A549 (cell line): ENCODE results near the gene CES1.
"Not testable (repeated sequence)": the region's sequence is repeated elsewhere in the genome, so short reads cannot be mapped to it uniquely, and the experiment has no call there.

Experiments used
- EP300 ChIP-seq, 2 experiments: fragments of >200 bp; sonication (Bioruptor Twin); formaldehyde crosslinking; IDR thresholded peaks; 2 replicates in 1 of 2; 3 replicates in 1 of 2; pipeline ENCODE4 v1.6.1; 2016 to 2017
- GATA3 ChIP-seq: IDR thresholded peaks from 2 replicates; pipeline ENCODE4 v1.6.1; 2012; ENCODE audit warnings: borderline replicate concordance
- JUNB ChIP-seq: fragments of >200 bp; sonication (Bioruptor Twin); formaldehyde crosslinking; IDR thresholded peaks from 2 replicates; pipeline ENCODE4 v1.6.1; 2016
- POLR2A ChIP-seq: IDR thresholded peaks from 2 replicates; pipeline ENCODE4 v1.6.1; 2012; ENCODE audit warnings: mild to moderate bottlenecking, low read length
- ZFP36 ChIP-seq: fragments of 450-650 bp; IDR thresholded peaks from 2 replicates; pipeline ENCODE4 v1.6.1; 2014; ENCODE audit warnings: borderline replicate concordance; ENCODE audit not compliant: partially characterized antibody
- TF ChIP-seq, protein P1 (sequence below): fragments of >200 bp; sonication (Bioruptor Twin); formaldehyde crosslinking; IDR thresholded peaks from 3 replicates; pipeline ENCODE4 v1.5.1; 2016
- TF ChIP-seq, protein P2 (sequence below): IDR thresholded peaks from 2 replicates; pipeline ENCODE4 v1.6.1; 2012; ENCODE audit warnings: low read depth, borderline replicate concordance
- TF ChIP-seq, protein P3 (sequence below): fragments of 200-600 bp; sonication (generic); IDR thresholded peaks from 2 replicates; pipeline ENCODE4 v1.6.1; 2016; ENCODE audit warnings: antibody characterized with exemption, mild to moderate bottlenecking, moderate library complexity
- TF ChIP-seq, protein P4 (sequence below): IDR thresholded peaks from 2 replicates; pipeline ENCODE4 v1.6.1; 2012
- TF ChIP-seq, protein P5 (sequence below): fragments of 150-350 bp; IDR thresholded peaks from 2 replicates; pipeline ENCODE4 v1.6.1; 2014; ENCODE audit warnings: low read depth, mild to moderate bottlenecking, low read length

DNA sequence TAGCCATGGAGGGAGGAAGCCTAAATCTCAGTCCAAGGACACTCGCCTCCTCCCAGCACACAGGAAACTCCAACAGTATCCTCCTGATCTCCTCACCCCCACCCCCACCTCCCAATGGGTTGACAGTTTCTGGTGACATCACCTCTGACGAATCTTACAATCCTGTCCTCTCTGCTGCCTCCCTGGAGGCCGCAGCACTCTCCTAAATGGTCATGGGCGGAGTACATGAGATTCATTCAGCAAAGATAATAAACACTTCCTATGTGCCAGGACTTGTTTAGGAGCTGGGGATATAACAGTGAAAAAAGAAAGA is 52.8 kb downstream of the CES1 start:
- not testable (repeated sequence) for TF ChIP-seq POLR2A; JUNB; ZFP36; EP300 (IDR thresholded peaks at IDR 0.05); GATA3
- TF ChIP-seq, protein P1, sequence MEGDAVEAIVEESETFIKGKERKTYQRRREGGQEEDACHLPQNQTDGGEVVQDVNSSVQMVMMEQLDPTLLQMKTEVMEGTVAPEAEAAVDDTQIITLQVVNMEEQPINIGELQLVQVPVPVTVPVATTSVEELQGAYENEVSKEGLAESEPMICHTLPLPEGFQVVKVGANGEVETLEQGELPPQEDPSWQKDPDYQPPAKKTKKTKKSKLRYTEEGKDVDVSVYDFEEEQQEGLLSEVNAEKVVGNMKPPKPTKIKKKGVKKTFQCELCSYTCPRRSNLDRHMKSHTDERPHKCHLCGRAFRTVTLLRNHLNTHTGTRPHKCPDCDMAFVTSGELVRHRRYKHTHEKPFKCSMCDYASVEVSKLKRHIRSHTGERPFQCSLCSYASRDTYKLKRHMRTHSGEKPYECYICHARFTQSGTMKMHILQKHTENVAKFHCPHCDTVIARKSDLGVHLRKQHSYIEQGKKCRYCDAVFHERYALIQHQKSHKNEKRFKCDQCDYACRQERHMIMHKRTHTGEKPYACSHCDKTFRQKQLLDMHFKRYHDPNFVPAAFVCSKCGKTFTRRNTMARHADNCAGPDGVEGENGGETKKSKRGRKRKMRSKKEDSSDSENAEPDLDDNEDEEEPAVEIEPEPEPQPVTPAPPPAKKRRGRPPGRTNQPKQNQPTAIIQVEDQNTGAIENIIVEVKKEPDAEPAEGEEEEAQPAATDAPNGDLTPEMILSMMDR = not testable (repeated sequence)
- TF ChIP-seq, protein P2, sequence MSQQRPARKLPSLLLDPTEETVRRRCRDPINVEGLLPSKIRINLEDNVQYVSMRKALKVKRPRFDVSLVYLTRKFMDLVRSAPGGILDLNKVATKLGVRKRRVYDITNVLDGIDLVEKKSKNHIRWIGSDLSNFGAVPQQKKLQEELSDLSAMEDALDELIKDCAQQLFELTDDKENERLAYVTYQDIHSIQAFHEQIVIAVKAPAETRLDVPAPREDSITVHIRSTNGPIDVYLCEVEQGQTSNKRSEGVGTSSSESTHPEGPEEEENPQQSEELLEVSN = not testable (repeated sequence)
- TF ChIP-seq, protein P3, sequence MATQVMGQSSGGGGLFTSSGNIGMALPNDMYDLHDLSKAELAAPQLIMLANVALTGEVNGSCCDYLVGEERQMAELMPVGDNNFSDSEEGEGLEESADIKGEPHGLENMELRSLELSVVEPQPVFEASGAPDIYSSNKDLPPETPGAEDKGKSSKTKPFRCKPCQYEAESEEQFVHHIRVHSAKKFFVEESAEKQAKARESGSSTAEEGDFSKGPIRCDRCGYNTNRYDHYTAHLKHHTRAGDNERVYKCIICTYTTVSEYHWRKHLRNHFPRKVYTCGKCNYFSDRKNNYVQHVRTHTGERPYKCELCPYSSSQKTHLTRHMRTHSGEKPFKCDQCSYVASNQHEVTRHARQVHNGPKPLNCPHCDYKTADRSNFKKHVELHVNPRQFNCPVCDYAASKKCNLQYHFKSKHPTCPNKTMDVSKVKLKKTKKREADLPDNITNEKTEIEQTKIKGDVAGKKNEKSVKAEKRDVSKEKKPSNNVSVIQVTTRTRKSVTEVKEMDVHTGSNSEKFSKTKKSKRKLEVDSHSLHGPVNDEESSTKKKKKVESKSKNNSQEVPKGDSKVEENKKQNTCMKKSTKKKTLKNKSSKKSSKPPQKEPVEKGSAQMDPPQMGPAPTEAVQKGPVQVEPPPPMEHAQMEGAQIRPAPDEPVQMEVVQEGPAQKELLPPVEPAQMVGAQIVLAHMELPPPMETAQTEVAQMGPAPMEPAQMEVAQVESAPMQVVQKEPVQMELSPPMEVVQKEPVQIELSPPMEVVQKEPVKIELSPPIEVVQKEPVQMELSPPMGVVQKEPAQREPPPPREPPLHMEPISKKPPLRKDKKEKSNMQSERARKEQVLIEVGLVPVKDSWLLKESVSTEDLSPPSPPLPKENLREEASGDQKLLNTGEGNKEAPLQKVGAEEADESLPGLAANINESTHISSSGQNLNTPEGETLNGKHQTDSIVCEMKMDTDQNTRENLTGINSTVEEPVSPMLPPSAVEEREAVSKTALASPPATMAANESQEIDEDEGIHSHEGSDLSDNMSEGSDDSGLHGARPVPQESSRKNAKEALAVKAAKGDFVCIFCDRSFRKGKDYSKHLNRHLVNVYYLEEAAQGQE = not testable (repeated sequence)
- TF ChIP-seq, protein P4, sequence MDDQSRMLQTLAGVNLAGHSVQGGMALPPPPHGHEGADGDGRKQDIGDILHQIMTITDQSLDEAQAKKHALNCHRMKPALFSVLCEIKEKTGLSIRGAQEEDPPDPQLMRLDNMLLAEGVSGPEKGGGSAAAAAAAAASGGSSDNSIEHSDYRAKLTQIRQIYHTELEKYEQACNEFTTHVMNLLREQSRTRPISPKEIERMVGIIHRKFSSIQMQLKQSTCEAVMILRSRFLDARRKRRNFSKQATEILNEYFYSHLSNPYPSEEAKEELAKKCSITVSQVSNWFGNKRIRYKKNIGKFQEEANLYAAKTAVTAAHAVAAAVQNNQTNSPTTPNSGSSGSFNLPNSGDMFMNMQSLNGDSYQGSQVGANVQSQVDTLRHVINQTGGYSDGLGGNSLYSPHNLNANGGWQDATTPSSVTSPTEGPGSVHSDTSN = not testable (repeated sequence)
- TF ChIP-seq, protein P5, sequence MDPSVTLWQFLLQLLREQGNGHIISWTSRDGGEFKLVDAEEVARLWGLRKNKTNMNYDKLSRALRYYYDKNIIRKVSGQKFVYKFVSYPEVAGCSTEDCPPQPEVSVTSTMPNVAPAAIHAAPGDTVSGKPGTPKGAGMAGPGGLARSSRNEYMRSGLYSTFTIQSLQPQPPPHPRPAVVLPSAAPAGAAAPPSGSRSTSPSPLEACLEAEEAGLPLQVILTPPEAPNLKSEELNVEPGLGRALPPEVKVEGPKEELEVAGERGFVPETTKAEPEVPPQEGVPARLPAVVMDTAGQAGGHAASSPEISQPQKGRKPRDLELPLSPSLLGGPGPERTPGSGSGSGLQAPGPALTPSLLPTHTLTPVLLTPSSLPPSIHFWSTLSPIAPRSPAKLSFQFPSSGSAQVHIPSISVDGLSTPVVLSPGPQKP = not testable (repeated sequence)
